ENCODE measurements around the gene MBLAC1. TPM values are rescaled to one million over a fixed set of nuclear protein-coding genes. Genes with fewer than 3 reads are reported as not detected.
A peak's percentile ranks its signal among the peaks of the same experiment; 100 is the strongest.

The MBLAC1 gene
- total and polyA plus RNA-seq, 9 of the 15 experiments (the other 6 are each of a cell fraction or from before 2014, with no cell fraction given), result 0.03 to 3.1 (median 0.52) TPM

GRCh38 chr7:100124301-100125230, 2.2 kb upstream of the MBLAC1 start (continued):
- 0 out of 2 replicates have a peak, but pooled peaks have one; percentile 25 for TF ChIP-seq DPF2 (IDR thresholded peaks at IDR 0.05)
- TF ChIP-seq ZNF384 (IDR thresholded peaks at IDR 0.05; ENCODE audit: low read depth, low read length), result no peak
- TF ChIP-seq U2AF1 (optimal IDR thresholded peaks at IDR 0.05; ENCODE audit: low read depth, low read length), result no peak
- TF ChIP-seq ZNF316 (IDR thresholded peaks at IDR 0.05), result peak; percentile 49; the same call in 1 of the 2 replicates
- peak; percentile 19 to 38; a peak in 1 of 4 replicates for TF ChIP-seq MLLT1 (IDR thresholded peaks at IDR 0.05)
- 0 out of 2 replicates have a peak, but pooled peaks have one; percentile 22 for TF ChIP-seq ZNF584 (CRISPR knock-in tag; IDR thresholded peaks at IDR 0.05; ENCODE audit: low read depth)
- TF ChIP-seq ZMIZ1 (IDR thresholded peaks at IDR 0.05; ENCODE audit: low read depth in 2 of 2, low read length in 2 of 2), result no peak
- no peak for TF ChIP-seq ZNF740 (CRISPR knock-in tag; IDR thresholded peaks at IDR 0.05)
- peak in 1 of 2 experiments; percentile 74; a peak in 2 of 4 replicates for TF ChIP-seq ZNF740 (tag; IDR thresholded peaks at IDR 0.05)
- no peak for TF ChIP-seq NCOA2 (IDR thresholded peaks at IDR 0.05; ENCODE audit: partially characterized antibody in 2 of 2)
- no peak for TF ChIP-seq THAP7 (CRISPR knock-in tag; IDR thresholded peaks at IDR 0.05)
- no peak for TF ChIP-seq RUNX1 (IDR thresholded peaks at IDR 0.05; ENCODE audit: low read depth)
- no peak for TF ChIP-seq ZNF239 (CRISPR knock-in tag; IDR thresholded peaks at IDR 0.05)
- TF ChIP-seq HLTF (IDR thresholded peaks at IDR 0.05), result no peak
- TF ChIP-seq ATF4 (CRISPR knock-in tag; IDR thresholded peaks at IDR 0.05), result no peak
- TF ChIP-seq ZNF668 (CRISPR knock-in tag; IDR thresholded peaks at IDR 0.05), result 0 out of 2 replicates have a peak, but pooled peaks have one; percentile 54
- TF ChIP-seq JUND (IDR thresholded peaks at IDR 0.05; ENCODE audit: borderline replicate concordance, low read depth, low read length), result no peak
- no peak; the same call in 2 of the 3 replicates for TF ChIP-seq JUND (tag; IDR thresholded peaks at IDR 0.05; ENCODE audit: borderline replicate concordance, low read depth, low read length)
- peak; percentile 9; the same call in 1 of the 2 replicates for TF ChIP-seq NFRKB (IDR thresholded peaks at IDR 0.05; ENCODE audit: low read depth)
